ENCODE results near the gene GKAP1.
"Not testable (repeated sequence)": the region's sequence is repeated elsewhere in the genome, so short reads cannot be mapped to it uniquely, and the experiment has no call there.

- not testable (repeated sequence) for TF ChIP-seq POLR2A, CTCF (IDR thresholded peaks at IDR 0.05)
These were observed 19.6 kb upstream of the GKAP1 start for GRCh38 chr9:83837070-83837643.
